Left ventricle myocardium inferior (tissue), 1 donor: ENCODE measurements around the gene FOXO3. TPM values are rescaled to one million over a fixed set of nuclear protein-coding genes. Genes with fewer than 3 reads are reported as not detected.

ENCODE experiments used
- DNase-seq: peaks from one replicate; pipeline ENCODE4 v3.0.0-alpha.2; 2020
- H3K27ac ChIP-seq: fragments of 200-600 bp; replicated peaks from 2 replicates; pipeline ENCODE4 v1.8.0; 2021
- H3K27me3 ChIP-seq: fragments of 200-600 bp; 2 replicates; pipeline ENCODE4 v1.8.0; 2021; ENCODE audit warnings: low read depth
- H3K36me3 ChIP-seq: fragments of 200-600 bp; 2 replicates; pipeline ENCODE4 v1.8.0; 2021
- H3K4me1 ChIP-seq: fragments of 200-600 bp; 2 replicates; pipeline ENCODE4 v1.8.0; 2021
- H3K4me3 ChIP-seq: fragments of 200-600 bp; 2 replicates; pipeline ENCODE4 v1.8.0; 2021; ENCODE audit warnings: mild to moderate bottlenecking, moderate library complexity
- H3K9me3 ChIP-seq: fragments of 200-600 bp; replicated peaks from 2 replicates; pipeline ENCODE4 v1.8.0; 2021
- CTCF ChIP-seq: fragments of 200-600 bp; IDR thresholded peaks from 2 replicates; pipeline ENCODE4 v1.8.0; 2021; ENCODE audit warnings: antibody characterized with exemption, mild to moderate bottlenecking, borderline replicate concordance
- intact Hi-C: fragments of 100-400 bp; cut with micrococcal nuclease; formaldehyde crosslinking; loops from one replicate; pipeline ENCODE4 v1.11.0; 2022
- total RNA-seq: library from RNA; stranded (reverse); fragmentation: NEBNext Ultra II Directional; extraction: Animal tissue kit (Norgen Biotek cat#: 25700); gene quantifications from one replicate; pipeline ENCODE4 v1.2.1, GENCODE V29; 2021
- donor health status: DM: no; HTN: yes; CAD: no; lungs with severe emphysema.

The FOXO3 gene
- total RNA-seq, 1 donor from 2014 or later: 34.8 TPM

GRCh38 chr6:108706649-108707048 lies 145.9 kb downstream of the FOXO3 start:
- DNase-seq: no peak
- TF ChIP-seq CTCF: no peak
- intact Hi-C loops: no loop called here

GRCh38 chr6:108707328-108707976 lies 146.7 kb downstream of the FOXO3 start:
- no peak for DNase-seq
- H3K27ac ChIP-seq: no peak overlapping the region
- TF ChIP-seq CTCF: no peak
- H3K9me3 ChIP-seq: peaks cover 10% of the 10 kb centered on the region
- H3K4me3 ChIP-seq: no peak overlapping the region
- no peaks in the 10 kb centered on the region for H3K36me3 ChIP-seq
- intact Hi-C loops: no loop called here
- no peaks in the 10 kb centered on the region for H3K27me3 ChIP-seq
- H3K4me1 ChIP-seq: peaks cover 29% of the 10 kb centered on the region

More at GRCh38 chr6:108706649-108707048, 145.9 kb downstream of the FOXO3 start:
- Histone ChIP-seq H3K27ac (no peak overlapping the region), H3K36me3 (peaks cover 3% of the 10 kb centered on the region), H3K4me3 (no peak overlapping the region), H3K4me1 (peaks cover 22% of the 10 kb centered on the region), H3K27me3 (no peaks in the 10 kb centered on the region), H3K9me3 (peaks cover 18% of the 10 kb centered on the region)

GRCh38 chr6:108710030-108710429 lies 149.3 kb downstream of the FOXO3 start:
- intact Hi-C loops: no loop called here
- Histone ChIP-seq H3K9me3 (no peaks in the 10 kb centered on the region), H3K27ac (no peak overlapping the region), H3K27me3 (no peaks in the 10 kb centered on the region), H3K36me3 (no peaks in the 10 kb centered on the region), H3K4me3 (no peak overlapping the region), H3K4me1 (peaks cover 46% of the 10 kb centered on the region)
- no peak for DNase-seq
- no peak for TF ChIP-seq CTCF

GRCh38 chr6:108710551-108710950 lies 149.8 kb downstream of the FOXO3 start:
- Histone ChIP-seq H3K4me1 (peaks cover 50% of the 10 kb centered on the region), H3K4me3 (no peak overlapping the region), H3K27me3 (no peaks in the 10 kb centered on the region), H3K9me3 (no peaks in the 10 kb centered on the region), H3K27ac (no peak overlapping the region), H3K36me3 (no peaks in the 10 kb centered on the region)
- no peak for DNase-seq
- intact Hi-C loops: no loop called here
- no peak for TF ChIP-seq CTCF

GRCh38 chr6:108711071-108711470 lies 150.4 kb downstream of the FOXO3 start:
- H3K4me3 ChIP-seq: no peak overlapping the region
- H3K27me3 ChIP-seq: no peaks in the 10 kb centered on the region
- no peak for DNase-seq
- no peaks in the 10 kb centered on the region for H3K9me3 ChIP-seq
- no peak for TF ChIP-seq CTCF
- intact Hi-C loops: no loop called here
- no peaks in the 10 kb centered on the region for H3K36me3 ChIP-seq
- peaks cover 50% of the 10 kb centered on the region for H3K4me1 ChIP-seq
- no peak overlapping the region for H3K27ac ChIP-seq
